Endometrial microvascular endothelial cells (primary cell): ENCODE results near the gene TSHZ2. TPM values are rescaled to one million over a fixed set of nuclear protein-coding genes. Genes with fewer than 3 reads are reported as not detected.

ENCODE experiments used
- in situ Hi-C: cut with HindIII; loops from 2 replicates; pipeline ENCODE4 v1.10.0; 2017; ENCODE audit warnings: low sequenced_read_pairs, low pct_unique_long_range_greater_than_20kb; ENCODE audit errors: inconsistent ontology term
- total RNA-seq: library from RNA; depleted of rRNA; stranded (reverse); fragments of >200 nt; gene quantifications from one replicate; pipeline ENCODE4 v1.2.3, GENCODE V29; 2015; ENCODE audit errors: inconsistent ontology term

Gene TSHZ2
- total RNA-seq, 1 donor from 2014 or later = not detected

DNA sequence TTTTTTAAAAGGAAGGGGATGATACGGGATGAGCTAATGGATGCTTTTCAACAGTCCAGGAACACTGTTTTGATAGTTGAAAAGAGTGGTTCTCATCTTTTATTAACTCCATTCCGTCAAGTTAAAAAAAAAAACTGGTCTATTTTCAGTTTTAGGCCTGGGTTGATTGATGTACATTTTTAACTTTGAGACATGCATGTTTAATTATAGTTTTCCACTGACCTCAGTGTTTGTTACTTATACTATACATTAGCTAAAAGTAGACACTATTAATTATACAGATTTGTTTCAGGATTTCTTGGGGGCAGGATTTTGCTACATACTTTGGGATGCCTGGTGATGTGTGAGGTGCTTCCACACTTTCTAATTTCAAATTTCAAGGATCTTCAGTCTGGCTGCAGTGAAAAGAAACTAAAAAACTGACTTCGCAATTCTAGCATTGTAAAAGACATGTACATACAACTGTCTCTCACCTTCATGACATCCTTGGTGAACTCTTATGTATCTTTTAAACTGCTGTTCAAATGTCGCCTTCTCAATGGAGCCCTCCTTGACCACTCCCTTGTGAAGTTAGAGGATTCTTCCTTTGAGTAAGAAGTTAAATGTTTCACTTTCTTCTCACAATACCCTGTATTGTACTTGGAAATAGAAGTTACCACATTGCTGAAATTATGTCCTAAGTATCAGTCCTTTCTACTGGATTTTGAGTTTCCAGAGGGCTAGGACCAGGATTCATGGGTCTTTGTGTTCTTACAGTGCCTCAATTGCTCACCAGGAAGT lies 101.7 kb downstream of the TSHZ2 start:
- in situ Hi-C loops = no loop called here

DNA sequence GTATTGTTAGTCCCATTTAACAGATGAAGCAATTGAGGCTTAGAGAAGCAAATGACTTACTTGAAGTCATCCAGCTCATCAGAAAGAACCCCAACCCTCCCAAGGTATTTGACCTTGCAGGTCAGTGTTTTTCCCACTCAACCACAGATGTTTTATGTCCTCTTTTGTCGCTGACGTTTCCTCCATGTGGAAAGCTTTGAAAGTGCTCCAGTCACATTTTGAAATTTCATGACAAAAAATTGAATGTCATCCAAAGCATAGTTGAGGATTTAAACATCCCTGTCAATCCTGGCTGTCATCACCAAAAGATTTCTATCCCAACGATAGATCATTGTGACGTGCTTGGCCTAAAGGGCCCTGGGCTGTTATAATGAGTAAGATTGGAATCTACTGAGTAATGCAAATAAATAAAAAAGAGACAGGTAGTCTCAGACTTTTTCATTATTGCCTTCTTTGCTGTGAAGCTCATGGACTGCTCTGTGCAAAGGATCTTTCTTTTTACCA lies 102.7 kb downstream of the TSHZ2 start:
- in situ Hi-C loops = no loop called here

DNA sequence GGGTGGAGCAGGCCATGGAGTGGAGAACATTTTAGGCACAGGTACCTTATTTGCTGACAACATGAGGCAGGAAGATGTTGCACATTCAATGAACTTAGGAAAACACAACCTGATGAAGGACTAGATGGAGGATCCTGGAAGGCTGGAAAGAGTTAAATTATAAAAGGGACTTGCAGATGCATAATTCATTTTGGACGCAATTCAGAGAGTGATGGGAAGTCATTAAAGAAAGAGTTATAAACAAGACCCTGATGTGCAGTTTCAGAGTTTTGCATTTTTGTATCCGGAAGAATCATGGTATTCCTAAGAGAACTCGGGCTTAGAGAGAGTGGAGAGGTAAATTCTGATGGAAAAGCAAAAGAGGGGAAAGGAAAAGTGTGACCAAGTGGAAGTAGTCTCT lies 104.5 kb downstream of the TSHZ2 start:
- in situ Hi-C loops = no loop called here

DNA sequence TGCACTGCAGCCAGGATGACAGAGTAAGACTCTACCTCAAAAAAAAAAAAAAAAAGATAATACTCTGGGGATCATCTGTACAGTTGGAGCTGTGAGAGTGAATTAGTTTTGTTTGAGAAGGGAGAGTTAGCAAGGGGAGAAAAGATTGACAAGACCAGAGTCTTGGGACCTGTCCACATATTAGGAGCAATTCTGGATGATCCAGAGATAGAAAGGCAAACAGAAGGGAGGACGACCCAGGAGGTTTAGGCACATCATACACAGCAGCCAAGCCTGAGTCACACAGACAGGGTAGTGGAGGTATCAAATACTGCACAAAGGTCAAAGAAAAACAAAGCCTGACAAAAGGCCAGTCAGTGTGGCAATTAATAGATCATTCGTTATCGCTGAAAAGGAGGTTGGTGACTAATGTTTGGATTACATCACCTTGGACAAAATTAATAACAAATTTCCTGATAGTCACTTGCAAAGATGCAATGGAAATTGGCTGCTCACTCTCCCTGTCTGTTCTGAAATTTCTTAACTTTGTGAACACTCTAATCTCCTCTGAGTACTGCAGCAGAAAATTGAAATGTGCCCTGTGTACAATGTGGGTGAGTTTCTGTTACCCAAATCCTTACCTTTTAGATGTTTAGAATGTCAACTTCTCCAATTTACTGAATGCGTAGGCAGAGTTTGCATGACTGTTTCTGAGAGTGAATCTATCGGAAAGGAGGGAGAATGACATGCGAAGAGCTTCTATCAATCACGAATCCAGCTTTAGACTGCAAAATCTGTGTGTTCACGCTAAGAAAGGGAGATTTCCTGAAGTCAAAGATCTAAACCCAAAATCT lies 105.4 kb downstream of the TSHZ2 start:
- in situ Hi-C loops = no loop called here

DNA sequence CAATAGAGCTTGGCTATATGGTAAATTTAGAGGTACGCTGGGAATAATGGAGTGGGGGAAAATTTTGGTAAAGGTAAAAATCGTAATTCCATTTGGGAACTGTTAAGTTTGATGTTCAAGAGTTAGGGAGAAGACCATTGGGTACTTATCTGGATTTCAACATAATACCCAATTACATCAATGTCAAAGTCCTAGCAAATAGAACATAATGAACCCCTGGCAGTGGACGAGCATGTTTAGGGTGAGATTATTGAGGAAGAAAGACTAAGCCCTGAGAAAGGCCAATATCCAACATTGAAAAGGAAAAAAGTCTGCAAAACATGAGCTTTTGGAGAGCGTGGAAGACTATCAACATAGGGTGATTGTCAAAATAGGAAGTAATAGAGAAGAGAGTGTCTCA lies 106.6 kb downstream of the TSHZ2 start:
- in situ Hi-C loops = no loop called here

DNA sequence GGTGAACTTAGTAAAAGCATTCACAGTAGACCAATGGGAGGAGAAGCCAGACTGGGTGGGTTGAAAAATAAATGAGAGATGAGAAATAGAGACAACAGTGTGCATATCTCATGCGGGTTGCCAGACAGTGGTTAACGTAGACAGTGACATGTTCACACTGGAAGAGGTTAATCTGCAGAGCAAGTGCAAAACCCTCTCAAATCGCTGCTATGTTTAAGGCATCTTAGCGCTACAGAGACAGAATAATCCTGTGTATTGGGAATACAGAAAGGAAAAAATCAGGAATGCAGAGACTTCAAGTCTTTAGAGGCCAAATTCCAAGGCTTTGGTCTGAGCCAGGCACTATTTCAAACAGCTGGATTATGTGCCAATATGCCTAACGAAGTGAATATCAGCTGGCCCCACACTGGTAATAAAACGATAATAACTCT lies 107.1 kb downstream of the TSHZ2 start:
- in situ Hi-C loops = no loop called here

DNA sequence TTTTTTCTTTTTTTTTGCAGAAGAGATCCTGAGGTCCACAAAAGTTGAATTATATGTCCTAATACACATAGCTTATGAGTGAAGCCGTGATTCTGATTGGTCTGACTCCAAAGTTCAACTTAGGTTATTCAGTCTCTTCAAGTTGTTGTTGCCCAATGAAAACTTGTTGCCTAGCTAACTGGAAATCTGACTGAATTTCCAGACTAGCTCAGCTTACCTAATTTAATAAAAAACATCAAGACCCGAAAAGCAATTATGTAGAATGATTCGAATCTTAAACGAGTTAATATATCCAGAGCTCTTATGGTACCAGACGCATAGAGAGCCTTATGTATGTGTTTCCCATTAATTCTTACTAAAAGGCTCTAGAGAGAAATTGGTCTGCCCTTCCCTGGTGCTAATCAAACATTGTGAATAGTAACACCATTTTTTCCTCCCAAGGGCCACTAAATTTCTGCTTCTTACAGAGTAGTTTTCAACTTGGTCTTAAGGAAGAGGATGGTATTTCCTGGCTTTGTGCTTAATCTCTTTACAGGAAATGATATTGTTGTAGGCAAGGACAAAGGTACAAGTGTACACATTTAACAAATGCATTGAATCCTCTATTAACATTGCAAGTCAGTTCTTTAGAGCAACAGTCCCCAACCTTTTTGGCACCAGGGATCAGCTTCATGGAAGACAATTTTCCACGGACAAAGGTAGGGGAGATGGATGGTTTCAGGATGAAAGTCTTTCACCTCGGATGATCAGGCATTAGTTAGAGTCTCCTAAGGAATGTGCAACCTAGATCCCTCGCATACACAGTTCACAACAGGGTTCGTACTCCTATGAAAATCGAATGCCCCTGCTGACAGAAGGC lies 107.9 kb downstream of the TSHZ2 start:
- in situ Hi-C loops = loop anchor here (10.0 kb wide), 1 partner anchor 45 kb away; no protein-coding TSS in a partner anchor

DNA sequence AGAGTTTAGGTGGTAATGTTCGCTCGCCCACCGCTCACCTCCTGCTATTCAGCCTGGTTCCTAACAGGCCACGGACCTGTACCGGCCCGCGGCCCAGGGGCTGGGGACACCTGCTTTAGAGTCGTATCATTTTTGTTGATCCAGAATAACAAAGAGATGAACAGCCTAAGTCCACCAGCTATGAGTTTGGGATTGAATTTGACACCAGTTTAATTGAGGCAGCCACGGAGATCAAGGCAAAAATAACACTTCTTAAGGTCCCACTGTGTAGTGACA lies 108.5 kb downstream of the TSHZ2 start:
- in situ Hi-C loops = loop anchor here (10.0 kb wide), 1 partner anchor 46 kb away; no protein-coding TSS in a partner anchor

DNA sequence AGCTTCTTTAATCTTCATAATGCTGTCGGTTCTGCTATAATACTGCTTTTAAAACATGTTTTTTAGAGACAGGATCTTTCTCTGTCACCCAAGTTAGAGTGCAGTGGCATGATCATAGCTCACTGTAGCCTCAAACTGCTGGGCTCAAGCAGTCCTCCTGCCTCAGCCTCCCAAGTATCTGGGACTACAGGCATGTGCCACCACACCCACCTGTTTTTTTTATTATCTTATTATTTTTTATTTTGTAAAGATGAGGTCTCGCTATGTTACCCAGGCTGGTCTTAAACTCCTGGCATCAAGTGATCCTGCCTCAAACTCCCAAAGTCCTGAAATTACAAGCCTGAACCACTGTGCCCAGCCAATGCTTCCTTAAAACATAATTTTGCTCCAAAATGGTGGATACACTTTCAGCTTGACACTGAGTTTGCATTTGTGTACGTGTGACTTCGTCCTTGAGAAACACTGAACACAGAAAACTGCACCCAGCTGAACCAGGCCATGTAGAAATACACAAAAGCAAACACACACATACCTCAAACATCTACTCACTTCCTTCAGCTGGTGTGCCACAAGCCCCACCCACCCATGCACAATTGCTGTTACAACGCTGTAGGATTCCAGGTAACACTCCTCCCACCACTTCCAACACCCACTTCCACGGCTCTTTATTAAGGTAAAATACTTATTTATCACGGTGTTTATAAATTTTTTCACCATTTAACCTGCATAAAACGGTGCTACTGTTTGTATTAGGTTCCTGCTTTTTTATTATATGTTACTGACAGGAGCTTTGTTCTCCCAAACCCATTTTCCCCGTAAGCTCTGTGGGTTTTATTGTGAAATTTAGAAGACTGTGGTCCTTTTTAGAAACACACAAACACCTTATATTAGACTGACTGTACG lies 109.1 kb downstream of the TSHZ2 start:
- in situ Hi-C loops = loop anchor here (10.0 kb wide), 1 partner anchor 46 kb away; no protein-coding TSS in a partner anchor

DNA sequence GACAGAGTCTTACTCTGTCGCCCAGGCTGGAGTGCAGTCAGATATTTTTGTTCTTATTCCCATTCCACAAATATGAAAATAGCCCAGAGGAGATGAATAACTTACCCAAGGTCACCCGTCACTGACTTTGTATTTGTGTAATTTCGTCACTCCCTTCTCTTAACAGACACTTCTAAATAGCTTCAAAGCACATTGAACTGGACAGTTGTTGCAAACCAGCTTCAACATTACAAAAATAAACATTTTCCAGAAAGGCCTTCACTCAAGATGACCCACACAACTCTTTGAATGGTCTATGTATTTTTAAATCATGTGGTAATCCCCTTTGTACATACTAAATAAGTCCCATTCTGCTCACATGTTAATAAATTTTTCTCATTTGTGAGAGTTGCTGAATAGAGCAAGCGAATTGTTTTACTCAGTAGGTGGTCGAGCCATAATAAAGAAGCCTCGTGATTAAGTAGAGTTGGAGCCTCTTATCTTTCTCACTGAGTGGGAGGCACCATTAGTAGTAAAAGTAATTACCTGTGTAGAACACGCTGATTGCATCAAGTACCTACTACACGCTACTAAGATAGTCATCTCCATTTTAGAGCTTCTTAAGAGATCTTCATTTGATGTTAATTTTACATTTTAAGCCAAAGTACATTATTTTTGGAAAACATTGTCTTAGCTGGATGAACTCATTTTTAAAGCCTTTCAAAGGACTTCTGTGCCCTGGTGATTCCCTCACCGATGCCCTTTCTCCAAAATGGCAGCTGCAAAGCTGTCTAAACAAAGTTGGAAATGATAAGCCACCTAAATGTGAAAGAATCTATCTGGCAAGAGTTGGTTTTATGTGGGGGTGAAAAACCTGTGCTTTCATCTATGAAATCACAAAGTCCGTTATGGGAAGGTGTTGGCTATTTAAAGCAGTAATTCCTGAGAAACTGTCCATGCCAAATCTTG lies 110.0 kb downstream of the TSHZ2 start:
- in situ Hi-C loops = loop anchor here (10.0 kb wide), 1 partner anchor 47 kb away; no protein-coding TSS in a partner anchor

DNA sequence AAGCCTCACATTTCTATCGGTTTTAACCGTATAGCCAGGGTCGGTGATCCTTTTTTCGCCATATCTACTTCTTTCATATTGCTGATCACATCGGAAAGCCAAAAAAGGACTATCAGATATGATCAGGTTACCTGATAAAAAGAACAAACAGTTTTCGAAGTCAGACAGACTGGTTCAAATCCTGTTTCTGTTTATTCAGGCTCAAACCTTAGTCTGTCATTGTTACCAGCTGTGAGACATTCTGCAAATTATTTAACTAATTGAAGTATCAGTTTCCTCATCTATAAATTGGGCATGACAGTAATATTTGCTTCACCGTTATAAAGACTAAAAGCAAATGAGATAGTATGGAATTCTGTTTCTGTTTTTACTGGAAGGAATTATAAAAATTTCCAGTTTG lies 111.3 kb downstream of the TSHZ2 start:
- in situ Hi-C loops = loop anchor here (10.0 kb wide), 1 partner anchor 49 kb away; no protein-coding TSS in a partner anchor

DNA sequence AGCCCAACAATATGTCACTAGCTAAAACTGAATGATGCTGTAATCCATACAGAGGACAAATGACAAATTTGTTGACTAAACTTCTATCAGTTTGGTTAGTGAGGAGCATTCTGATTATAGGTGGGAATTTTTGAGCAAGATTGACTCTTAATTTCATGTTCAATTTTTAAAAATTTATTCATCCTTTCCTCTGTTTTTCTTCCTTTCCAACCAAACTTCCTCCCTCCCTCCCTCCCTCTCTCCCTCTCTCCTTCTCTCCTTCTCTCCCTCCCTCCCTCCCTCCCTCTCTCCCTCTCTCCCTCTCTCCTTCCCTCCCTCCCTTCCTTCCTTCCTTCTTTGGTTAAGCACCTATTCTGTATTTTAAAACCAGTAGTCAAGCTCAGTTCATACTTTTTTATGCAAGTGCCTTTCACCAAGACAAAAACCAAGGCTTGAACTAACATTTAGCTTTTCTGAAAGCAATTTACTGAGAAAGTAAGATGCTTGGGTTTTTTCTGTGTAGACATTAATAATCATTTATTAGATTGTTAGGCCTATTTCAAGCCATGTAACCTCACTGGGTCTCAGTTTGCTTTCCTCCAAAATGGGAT lies 112.3 kb downstream of the TSHZ2 start:
- in situ Hi-C loops = loop anchor here (10.0 kb wide), 1 partner anchor 50 kb away; no protein-coding TSS in a partner anchor

DNA sequence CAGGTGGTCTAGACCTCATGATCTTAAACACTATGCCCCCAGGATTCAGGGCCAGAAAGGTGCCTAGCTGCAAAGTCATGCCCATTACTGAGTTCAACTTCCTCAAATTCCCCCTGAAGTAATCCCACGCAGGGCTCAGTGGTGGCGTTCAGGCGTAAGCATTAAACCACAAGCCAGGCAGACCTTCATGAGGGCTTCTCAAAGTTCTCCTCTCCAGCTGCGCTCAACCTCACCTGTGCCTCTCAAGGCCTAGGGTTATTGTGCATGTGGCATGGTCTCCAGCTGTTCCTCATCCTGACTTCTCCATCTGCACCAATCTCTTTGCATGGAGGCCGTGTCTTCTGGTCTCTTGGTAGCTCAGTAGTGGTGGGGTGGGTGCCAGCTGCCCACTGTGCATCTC lies 113.6 kb downstream of the TSHZ2 start:
- in situ Hi-C loops = loop anchor here (10.0 kb wide), 1 partner anchor 51 kb away; no protein-coding TSS in a partner anchor

DNA sequence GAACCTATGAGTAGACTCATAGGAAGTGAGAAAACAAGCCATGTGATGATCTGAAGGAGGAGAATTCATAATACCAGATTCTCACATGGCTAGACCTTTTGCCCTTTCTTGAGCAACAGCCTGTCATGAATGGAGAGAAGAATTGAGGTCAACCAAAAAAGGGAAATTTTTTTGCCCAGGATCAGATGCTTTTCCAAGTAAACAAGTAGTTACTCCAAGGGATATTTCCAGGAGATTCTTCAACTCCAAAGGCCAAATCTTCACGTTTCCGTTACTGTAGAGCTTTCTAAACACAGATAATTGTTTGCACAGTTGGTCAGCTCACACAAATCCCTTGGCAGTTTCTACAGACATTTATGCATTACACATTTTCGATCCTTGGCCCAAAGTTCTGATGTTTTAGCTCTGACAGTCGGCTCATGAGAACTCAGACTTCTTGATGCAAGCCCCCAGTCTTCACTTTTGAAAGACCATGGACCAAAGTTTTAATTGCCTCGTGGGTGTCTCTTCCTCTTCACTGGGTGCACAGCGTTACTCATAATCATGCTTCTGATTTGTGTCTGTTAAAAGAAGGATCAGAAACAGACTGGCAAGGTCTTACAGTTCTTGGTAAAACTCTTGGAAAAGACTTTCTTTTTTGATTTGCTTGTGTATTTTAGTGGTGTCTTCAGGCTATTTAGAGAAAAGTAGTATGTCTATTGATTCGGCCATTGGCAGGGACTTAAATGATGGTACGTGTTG lies 115.0 kb downstream of the TSHZ2 start:
- in situ Hi-C loops = loop anchor here (10.0 kb wide), 1 partner anchor 52 kb away; no protein-coding TSS in a partner anchor

DNA sequence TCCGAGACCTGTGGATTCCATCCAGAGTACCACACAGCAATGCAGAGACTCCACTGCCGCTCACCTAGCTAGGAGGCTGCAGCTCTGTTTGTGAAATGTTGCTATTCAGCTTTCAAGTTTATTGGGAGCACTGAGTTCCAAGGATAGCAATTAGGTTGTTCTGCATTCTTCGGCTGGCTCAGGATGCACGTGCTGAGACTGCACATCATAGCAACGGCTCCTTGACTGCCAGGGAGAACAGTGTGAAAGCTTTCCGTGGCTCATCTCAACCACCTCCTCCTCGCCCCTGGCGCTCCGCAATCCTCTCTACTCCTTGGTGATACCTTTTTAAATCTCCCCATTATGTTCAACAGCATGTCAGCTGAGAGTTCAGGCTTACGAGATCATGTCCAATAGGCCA lies 116.6 kb downstream of the TSHZ2 start:
- in situ Hi-C loops = loop anchor here (10.0 kb wide), 1 partner anchor 54 kb away; no protein-coding TSS in a partner anchor

DNA sequence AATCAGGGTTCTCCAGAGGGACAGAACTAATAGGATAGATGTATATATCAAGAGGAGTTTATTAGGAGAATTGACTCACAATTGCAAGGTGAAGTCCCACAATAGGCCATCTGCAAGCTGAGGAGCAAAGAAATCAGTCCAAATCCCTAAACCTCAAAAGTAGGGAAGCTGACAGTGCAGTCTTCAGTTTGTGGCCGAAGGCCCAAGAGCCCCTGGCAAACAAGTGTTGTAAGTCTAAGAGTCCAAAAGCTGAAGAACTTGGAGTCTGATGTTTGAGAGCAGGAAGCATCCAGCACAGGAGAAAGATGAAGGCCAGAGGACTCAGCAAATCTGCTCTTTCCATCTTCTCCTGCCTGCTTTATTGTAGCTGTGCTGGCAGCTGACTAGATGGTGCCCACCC lies 117.7 kb downstream of the TSHZ2 start:
- in situ Hi-C loops = loop anchor here (10.0 kb wide), 1 partner anchor 55 kb away; no protein-coding TSS in a partner anchor
